AG10803 (cell line): Measurements from ENCODE around the gene CACTIN.
A peak's percentile ranks its signal among the peaks of the same experiment; 100 is the strongest.

ENCODE experiments used
- DNase-seq: peaks from one replicate; pipeline ENCODE4 v3.0.0; 2010; ENCODE audit warnings: low read depth
- H3K4me3 ChIP-seq: 2 replicates; pipeline ENCODE4 v1.5.1; 2011; ENCODE audit warnings: mild to moderate bottlenecking, low read length, control low read depth
- CTCF ChIP-seq: conservative IDR thresholded peaks from 2 replicates; pipeline ENCODE4 v1.5.1; 2011; ENCODE audit warnings: mild to moderate bottlenecking, low read length, control low read depth, inconsistent platforms

CACTIN gene

GRCh38 chr19:3605770-3606169 lies 20.8 kb downstream of the CACTIN start:
- no peak for DNase-seq
- H3K4me3 ChIP-seq = peak overlapping the region; percentile 66
- no peak for TF ChIP-seq CTCF

- TF ChIP-seq CTCF = no peak
- peak overlapping the region; percentile 66; the same call in 1 of the 2 replicates for H3K4me3 ChIP-seq
- DNase-seq = no peak
These were observed 21.2 kb downstream of the CACTIN start for GRCh38 chr19:3605361-3605760.

- no peak for TF ChIP-seq CTCF
- no peak overlapping the region for H3K4me3 ChIP-seq
- DNase-seq = no peak
These were observed 21.6 kb downstream of the CACTIN start for GRCh38 chr19:3604987-3605343.

GRCh38 chr19:3604227-3604986 lies 22.2 kb downstream of the CACTIN start:
- DNase-seq = no peak

GRCh38 chr19:3603121-3603811 lies 23.3 kb downstream of the CACTIN start:
- no peak overlapping the region for H3K4me3 ChIP-seq
- no peak for DNase-seq
- TF ChIP-seq CTCF = no peak

More at GRCh38 chr19:3604227-3604986, 22.2 kb downstream of the CACTIN start:
- no peak for TF ChIP-seq CTCF
- no peak overlapping the region for H3K4me3 ChIP-seq

- DNase-seq = no peak
- no peak for TF ChIP-seq CTCF
- H3K4me3 ChIP-seq = no peak overlapping the region
These were observed 25.6 kb downstream of the CACTIN start for GRCh38 chr19:3601021-3601420.

GRCh38 chr19:3599776-3600187 lies 26.8 kb downstream of the CACTIN start:
- no peak for DNase-seq
- TF ChIP-seq CTCF = 0 out of 2 replicates have a peak, but pooled peaks have one; percentile 7
- H3K4me3 ChIP-seq = no peak overlapping the region
